Pancreas (tissue), 10 donors: ENCODE results near the gene ATPAF2. TPM values are rescaled to one million over a fixed set of nuclear protein-coding genes. Genes with fewer than 3 reads are reported as not detected.

Experiments used
- ATAC-seq, 4 donors: fragments of 200-7000 bp; cut with Tn5 transposase; one replicate each; pipeline versions ENCODE4 v1.8.0 to v1.9.1; 2020; ENCODE audit warnings: mild to moderate bottlenecking in 4 of 4, moderate library complexity in 4 of 4
- DNase-seq, 6 donors: peaks; one replicate each; pipeline ENCODE4 v3.0.0-alpha.2; 2020
- FAIRE-seq: peaks from 2 replicates; lab custom pipeline; 2012; peaks lifted over from hg19 to GRCh38; lab: Jason Lieb, UNC
- H3K27ac ChIP-seq, 4 donors: fragments of 200-600 bp; sonication (generic); 1 replicate in 3 of 4; 2 replicates in 1 of 4; pipeline versions ENCODE4 v1.5.0 to v1.8.0; 2020
- H3K27me3 ChIP-seq, 4 donors: fragments of 200-600 bp; one replicate each; pipeline ENCODE4 v1.8.0; 2021
- H3K36me3 ChIP-seq, 3 donors: fragments of 200-600 bp; sonication (generic) in 1 of 3; one replicate each; pipeline versions ENCODE4 v1.5.0 to v1.8.0; 2020 to 2021
- H3K4me1 ChIP-seq, 3 donors: fragments of 200-600 bp; one replicate each; pipeline ENCODE4 v1.8.0; 2021
- H3K4me3 ChIP-seq, 4 donors: fragments of 200-600 bp; sonication (generic) in 2 of 4; one replicate each; pipeline versions ENCODE4 v1.5.0 to v1.8.0; 2020 to 2021
- H3K9me3 ChIP-seq, 4 donors: fragments of 200-600 bp; one replicate each; pipeline ENCODE4 v1.8.0; 2021
- CTCF ChIP-seq, 4 donors: fragments of 200-600 bp; sonication (generic) in 3 of 4; IDR thresholded peaks; one replicate each; pipeline versions ENCODE4 v1.5.0 to v1.8.0; 2021; ENCODE audit warnings: antibody characterized with exemption in 4 of 4
- WGBS, 2 donors: extraction: QIAGEN DNeasy Blood & Tissue Kit; methylation state at CpG; one replicate each; pipeline ENCODE4 v1.1.7; 2013; 5-methylcytosine and 5-hydroxymethylcytosine counted together
- intact Hi-C, 3 donors: fragments of 100-400 bp; cut with DNase I; formaldehyde crosslinking; loops; one replicate each; pipeline versions ENCODE4 v1.11.1 to v1.14.2; 2022
- polyA plus RNA-seq, 2 donors: library from polyadenylated mRNA; stranded (reverse); fragments of 200-250 nt; gene quantifications; one replicate each; pipeline ENCODE4 v1.2.3, GENCODE V29; 2013
- total RNA-seq, 6 donors: library from RNA; stranded (reverse); fragmentation: NEBNext Ultra II Directional in 4 of 6; extraction: Animal tissue kit (Norgen Biotek cat#: 25700) in 4 of 6; gene quantifications; one replicate each; pipeline versions ENCODE4 v1.2.1 to v1.2.4, GENCODE V29; 2021 to 2023
- donor health status: healthy with polysubstance abuse.
- donor health status: DM: no; HTN: no; CAD: no; lungs with moderate emphysema.
- donor health status: DM: no; HTN: no; CAD: no.
- donor health status: control.
- donor health status: control.
- donor health status: Bipolar disorder and iron deficiency.
- donor health status: DM: yes; HTN: yes; CAD: no.
- donor health status: DM: no; HTN: no; CAD: no.
- donor health status: DM: no; HTN: no; CAD: no.
- donor health status: DM: yes; HTN: yes; CAD: no.

ATPAF2 gene
- total and polyA plus RNA-seq, 8 donors, result 7.3 to 18.4 (median 12.1) TPM

- Histone ChIP-seq H3K4me1 (no peaks in the 10 kb centered on the region), H3K27ac (no peak overlapping the region), H3K9me3 (no peaks in the 10 kb centered on the region), H3K27me3 (no peaks in the 10 kb centered on the region), H3K4me3 (no peak overlapping the region), H3K36me3 (no peaks in the 10 kb centered on the region)
- intact Hi-C loops, result no loop called here
- DNase-seq, result no peak
- TF ChIP-seq CTCF (IDR thresholded peaks at IDR 0.05), result no peak
- WGBS, 2 donors, result 66 to 71% methylated on average over 7 of the region's 7 CpGs
- no peak for ATAC-seq
- FAIRE-seq, result no peak
These were observed 38.0 kb upstream of the ATPAF2 start for GRCh38 chr17:18076936-18077335.

GRCh38 chr17:18074566-18075272 lies 35.8 kb upstream of the ATPAF2 start:
- no peaks in the 10 kb centered on the region for H3K9me3 ChIP-seq
- FAIRE-seq (no peak), DNase-seq (no peak), ATAC-seq (no peak)
- TF ChIP-seq CTCF (IDR thresholded peaks at IDR 0.05), result no peak
- no peaks in the 10 kb centered on the region for H3K27me3 ChIP-seq
- no peak overlapping the region for H3K27ac ChIP-seq
- WGBS, 2 donors, result 64 to 73% methylated on average over 6 of the region's 6 CpGs
- no peaks in the 10 kb centered on the region for H3K36me3 ChIP-seq
- intact Hi-C loops, result no loop called here
- H3K4me1 ChIP-seq, result no peaks in the 10 kb centered on the region
- H3K4me3 ChIP-seq, result no peak overlapping the region

- FAIRE-seq, result no peak
- no peak for ATAC-seq
These were observed 32.8 kb upstream of the ATPAF2 start for GRCh38 chr17:18071751-18072150.

GRCh38 chr17:18070861-18071340 lies 31.9 kb upstream of the ATPAF2 start:
- Histone ChIP-seq H3K36me3 (peaks cover 0 to 1% (median 0%) of the 10 kb centered on the region in 3 donors), H3K9me3 (no peaks in the 10 kb centered on the region), H3K27ac (no peak overlapping the region), H3K4me3 (no peak overlapping the region), H3K4me1 (no peaks in the 10 kb centered on the region), H3K27me3 (no peaks in the 10 kb centered on the region)
- TF ChIP-seq CTCF (IDR thresholded peaks at IDR 0.05), result no peak
- no peak for FAIRE-seq
- intact Hi-C loops, result no loop called here
- WGBS, 2 donors, result 13 to 14% methylated on average over 8 of the region's 8 CpGs
- DNase-seq, result no peak
- peak in 3 of 4 donors; percentile 30 to 42 (median 35) for ATAC-seq

More at GRCh38 chr17:18071751-18072150, 32.8 kb upstream of the ATPAF2 start:
- Histone ChIP-seq H3K27ac (no peak overlapping the region), H3K4me1 (no peaks in the 10 kb centered on the region), H3K36me3 (no peaks in the 10 kb centered on the region), H3K4me3 (no peak overlapping the region), H3K27me3 (no peaks in the 10 kb centered on the region), H3K9me3 (no peaks in the 10 kb centered on the region)
- no peak for DNase-seq
- TF ChIP-seq CTCF (IDR thresholded peaks at IDR 0.05), result no peak
- intact Hi-C loops, result no loop called here

- H3K4me1 ChIP-seq, result no peaks in the 10 kb centered on the region
- TF ChIP-seq CTCF (IDR thresholded peaks at IDR 0.05), result no peak
- WGBS, 2 donors, result 86 to 90% methylated on average over 2 of the region's 2 CpGs
- intact Hi-C loops, result no loop called here
- no peak overlapping the region for H3K4me3 ChIP-seq
- FAIRE-seq, result no peak
- no peak for ATAC-seq
- H3K36me3 ChIP-seq, result peaks cover 0 to 14% (median 0%) of the 10 kb centered on the region in 3 donors
- H3K9me3 ChIP-seq, result no peaks in the 10 kb centered on the region
- no peak overlapping the region for H3K27ac ChIP-seq
- no peak for DNase-seq
- no peaks in the 10 kb centered on the region for H3K27me3 ChIP-seq
These were observed 30.1 kb upstream of the ATPAF2 start for GRCh38 chr17:18069101-18069500.
